ENCODE measurements around the gene HOXC12. TPM values are rescaled to one million over a fixed set of nuclear protein-coding genes. Genes with fewer than 3 reads are reported as not detected.

Gene HOXC12
- total and polyA plus RNA-seq, 7 donors, result not detected

DNA sequence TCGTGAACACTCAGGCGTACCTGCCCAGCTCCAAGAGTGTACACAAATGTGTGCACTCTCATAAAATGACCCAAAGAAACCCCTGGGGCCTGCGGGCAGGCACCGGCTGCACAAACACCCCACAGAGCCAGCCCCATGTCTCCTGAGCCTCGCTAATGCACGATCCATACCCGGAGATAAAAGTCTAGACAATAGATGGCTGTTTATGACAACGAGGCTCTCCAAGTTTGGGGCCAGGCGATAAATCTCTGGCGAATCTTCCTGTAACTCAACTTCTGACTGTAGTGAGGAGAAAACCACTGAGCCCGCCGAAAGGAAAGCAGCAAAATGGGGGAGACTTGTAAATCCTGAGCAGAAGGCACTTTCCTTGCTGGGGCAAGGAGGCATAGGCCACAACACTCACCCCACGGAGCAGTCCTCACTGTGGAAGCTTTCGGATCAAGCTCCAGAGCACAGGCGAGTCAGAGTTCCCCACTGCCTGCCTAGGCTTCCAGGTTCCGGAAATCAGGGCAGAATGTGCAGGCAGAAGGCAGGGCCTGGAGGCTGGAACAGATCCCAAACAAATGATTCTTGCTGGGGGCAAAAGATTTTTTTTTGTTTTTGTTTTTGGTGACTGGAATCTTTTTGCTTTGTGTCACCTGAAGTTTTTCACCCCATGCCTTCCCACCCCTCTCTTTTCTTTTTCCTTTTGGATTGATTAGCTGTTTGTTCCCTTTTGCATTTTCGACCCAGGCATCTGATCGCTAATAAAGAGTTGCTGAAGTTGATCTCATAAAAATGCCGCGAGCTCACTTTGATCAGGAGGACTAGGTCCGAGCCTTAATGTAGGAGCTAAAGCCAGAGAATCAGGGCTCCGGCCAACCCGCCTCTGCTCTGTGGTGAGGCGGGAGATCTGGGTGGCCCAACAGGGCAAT lies 13.8 kb downstream of the HOXC12 start:
- peaks cover 95 to 100% (median 98%) of the 10 kb centered on the region in 3 donors for H3K27me3 ChIP-seq
- intact Hi-C loops (cut with DNase I), result no loop called here
- H3K36me3 ChIP-seq, result no peaks in the 10 kb centered on the region
- no peak for TF ChIP-seq EP300 (IDR thresholded peaks at IDR 0.05)
- no peak for TF ChIP-seq POLR2A (IDR thresholded peaks at IDR 0.05)
- TF ChIP-seq, protein P1, sequence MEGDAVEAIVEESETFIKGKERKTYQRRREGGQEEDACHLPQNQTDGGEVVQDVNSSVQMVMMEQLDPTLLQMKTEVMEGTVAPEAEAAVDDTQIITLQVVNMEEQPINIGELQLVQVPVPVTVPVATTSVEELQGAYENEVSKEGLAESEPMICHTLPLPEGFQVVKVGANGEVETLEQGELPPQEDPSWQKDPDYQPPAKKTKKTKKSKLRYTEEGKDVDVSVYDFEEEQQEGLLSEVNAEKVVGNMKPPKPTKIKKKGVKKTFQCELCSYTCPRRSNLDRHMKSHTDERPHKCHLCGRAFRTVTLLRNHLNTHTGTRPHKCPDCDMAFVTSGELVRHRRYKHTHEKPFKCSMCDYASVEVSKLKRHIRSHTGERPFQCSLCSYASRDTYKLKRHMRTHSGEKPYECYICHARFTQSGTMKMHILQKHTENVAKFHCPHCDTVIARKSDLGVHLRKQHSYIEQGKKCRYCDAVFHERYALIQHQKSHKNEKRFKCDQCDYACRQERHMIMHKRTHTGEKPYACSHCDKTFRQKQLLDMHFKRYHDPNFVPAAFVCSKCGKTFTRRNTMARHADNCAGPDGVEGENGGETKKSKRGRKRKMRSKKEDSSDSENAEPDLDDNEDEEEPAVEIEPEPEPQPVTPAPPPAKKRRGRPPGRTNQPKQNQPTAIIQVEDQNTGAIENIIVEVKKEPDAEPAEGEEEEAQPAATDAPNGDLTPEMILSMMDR (IDR thresholded peaks at IDR 0.05), result no peak
- no peak for TF ChIP-seq POLR2AphosphoS5 (IDR thresholded peaks at IDR 0.05)
- no peak for DNase-seq
- H3K9me3 ChIP-seq, result no peaks in the 10 kb centered on the region
- H3K27ac ChIP-seq, result no peak overlapping the region
- peaks cover 0 to 20% (median 16%) of the 10 kb centered on the region in 4 donors for H3K4me1 ChIP-seq
- WGBS, 2 donors, result 14 to 15% methylated on average over 24 of the region's 24 CpGs
- no peak overlapping the region for H3K4me3 ChIP-seq

DNA sequence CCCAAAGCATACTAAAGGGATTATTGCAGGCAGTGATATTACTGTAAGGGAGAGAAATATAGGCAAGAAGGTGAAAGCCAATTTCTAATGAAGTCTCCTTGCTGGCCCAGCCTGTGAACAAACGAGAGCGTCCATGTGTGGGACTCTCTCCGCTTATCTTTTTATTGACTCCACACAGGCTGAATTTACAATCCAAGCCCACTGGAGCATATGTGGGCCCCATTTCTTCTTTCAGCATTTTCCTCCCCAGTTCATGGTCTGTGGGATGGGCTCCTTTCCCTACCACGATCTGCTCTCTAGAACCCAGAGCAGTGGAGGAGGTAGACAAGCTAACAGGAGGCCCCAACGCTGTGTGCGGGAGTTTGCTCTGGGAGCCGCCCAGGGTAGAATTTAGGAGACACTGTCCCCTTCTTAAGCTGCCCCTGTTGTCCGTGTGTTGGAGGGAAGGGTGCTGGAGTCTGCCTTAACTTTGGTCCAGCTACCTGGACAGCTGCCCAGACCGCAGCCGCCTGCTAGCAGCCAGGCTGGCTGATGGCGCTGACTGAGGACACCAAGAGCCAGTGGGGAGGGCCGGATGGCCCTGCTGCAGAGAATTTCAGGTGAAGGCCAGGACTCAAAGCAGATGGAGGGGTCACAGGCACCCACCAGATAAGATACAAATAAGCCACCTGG lies 15.0 kb downstream of the HOXC12 start:
- intact Hi-C loops (cut with DNase I), result no loop called here
- peaks cover 95 to 100% (median 98%) of the 10 kb centered on the region in 3 donors for H3K27me3 ChIP-seq
- H3K9me3 ChIP-seq, result no peaks in the 10 kb centered on the region
- no peak for DNase-seq
- peaks cover 0 to 33% (median 28%) of the 10 kb centered on the region in 4 donors for H3K4me1 ChIP-seq
- no peak overlapping the region for H3K4me3 ChIP-seq
- no peak overlapping the region for H3K27ac ChIP-seq
- no peaks in the 10 kb centered on the region for H3K36me3 ChIP-seq
- TF ChIP-seq EP300 (IDR thresholded peaks at IDR 0.05) (no peak), POLR2A (IDR thresholded peaks at IDR 0.05) (no peak), POLR2AphosphoS5 (IDR thresholded peaks at IDR 0.05) (no peak)
- TF ChIP-seq, protein P1 (IDR thresholded peaks at IDR 0.05), result no peak
- 17 to 29% methylated on average over 12 of the region's 12 CpGs for WGBS, 2 donors

GRCh38 chr12:53970451-53970850 lies 15.7 kb downstream of the HOXC12 start:
- no peaks in the 10 kb centered on the region for H3K36me3 ChIP-seq
- H3K4me3 ChIP-seq, result no peak overlapping the region
- H3K27me3 ChIP-seq, result peaks cover 95 to 100% (median 98%) of the 10 kb centered on the region in 3 donors
- no peak for DNase-seq
- H3K9me3 ChIP-seq, result no peaks in the 10 kb centered on the region
- TF ChIP-seq POLR2AphosphoS5 (IDR thresholded peaks at IDR 0.05), result no peak
- TF ChIP-seq, protein P1 (IDR thresholded peaks at IDR 0.05), result no peak
- no peak for TF ChIP-seq EP300 (IDR thresholded peaks at IDR 0.05)
- no peak for TF ChIP-seq POLR2A (IDR thresholded peaks at IDR 0.05)
- H3K27ac ChIP-seq, result no peak overlapping the region
- peaks cover 0 to 40% (median 35%) of the 10 kb centered on the region in 4 donors for H3K4me1 ChIP-seq
- intact Hi-C loops (cut with DNase I), result no loop called here
- WGBS, 2 donors, result 25 to 27% methylated on average over 4 of the region's 4 CpGs

- H3K36me3 ChIP-seq, result no peaks in the 10 kb centered on the region
Observed at GRCh38 chr12:53971129-53971528, 16.4 kb downstream of the HOXC12 start.

More at GRCh38 chr12:53971129-53971528, 16.4 kb downstream of the HOXC12 start:
- WGBS, 2 donors, result 75 to 80% methylated on average over 3 of the region's 3 CpGs
- no peak for DNase-seq
- Histone ChIP-seq H3K9me3 (no peaks in the 10 kb centered on the region), H3K4me1 (peaks cover 0 to 37% (median 33%) of the 10 kb centered on the region in 4 donors), H3K27me3 (peaks cover 96 to 100% (median 98%) of the 10 kb centered on the region in 3 donors), H3K27ac (no peak overlapping the region), H3K4me3 (no peak overlapping the region)
- intact Hi-C loops (cut with DNase I), result no loop called here
- TF ChIP-seq POLR2A (IDR thresholded peaks at IDR 0.05), result no peak
- TF ChIP-seq, protein P1 (IDR thresholded peaks at IDR 0.05), result no peak
- no peak for TF ChIP-seq EP300 (IDR thresholded peaks at IDR 0.05)
- no peak for TF ChIP-seq POLR2AphosphoS5 (IDR thresholded peaks at IDR 0.05)
